Uterus (tissue), 2 donors: Measurements from ENCODE around the gene SEC31B.

Source experiments
- POLR2A ChIP-seq, 2 donors: fragments of 450-650 bp; IDR thresholded peaks; one replicate each; pipeline ENCODE4 v1.6.1; 2016; ENCODE audit warnings: antibody characterized with exemption in 2 of 2, mild to moderate bottlenecking in 1 of 2, moderate library complexity in 1 of 2
- TF ChIP-seq, protein P1 (sequence below), 4 experiments: fragments of 200-600 bp in 2 of 4; fragments of 450-650 bp in 2 of 4; sonication (generic) in 2 of 4; IDR thresholded peaks; one replicate each; pipeline ENCODE4 v1.5.1; 2016 to 2019; ENCODE audit warnings: antibody characterized with exemption in 4 of 4, mild to moderate bottlenecking in 2 of 4, moderate library complexity in 1 of 4

DNA sequence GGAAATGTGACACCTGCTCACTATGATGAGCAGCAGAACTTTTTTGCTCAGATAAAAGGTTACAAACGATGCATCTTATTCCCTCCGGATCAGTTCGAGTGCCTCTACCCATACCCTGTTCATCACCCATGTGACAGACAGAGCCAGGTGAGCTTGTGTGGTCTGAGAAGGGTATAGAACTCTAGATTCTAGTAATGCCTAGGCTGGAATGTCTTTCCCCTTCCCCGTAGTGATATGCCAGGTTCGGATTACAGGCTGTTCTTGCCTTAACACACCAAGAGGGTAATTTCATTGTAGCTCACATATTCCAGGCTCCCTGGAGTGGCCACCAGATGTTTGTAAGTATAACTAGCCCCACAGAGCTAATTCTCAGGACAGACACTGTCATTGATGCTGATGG is 25.3 kb upstream of the SEC31B start:
- no peak for TF ChIP-seq POLR2A (IDR thresholded peaks at IDR 0.05)
- TF ChIP-seq, protein P1, sequence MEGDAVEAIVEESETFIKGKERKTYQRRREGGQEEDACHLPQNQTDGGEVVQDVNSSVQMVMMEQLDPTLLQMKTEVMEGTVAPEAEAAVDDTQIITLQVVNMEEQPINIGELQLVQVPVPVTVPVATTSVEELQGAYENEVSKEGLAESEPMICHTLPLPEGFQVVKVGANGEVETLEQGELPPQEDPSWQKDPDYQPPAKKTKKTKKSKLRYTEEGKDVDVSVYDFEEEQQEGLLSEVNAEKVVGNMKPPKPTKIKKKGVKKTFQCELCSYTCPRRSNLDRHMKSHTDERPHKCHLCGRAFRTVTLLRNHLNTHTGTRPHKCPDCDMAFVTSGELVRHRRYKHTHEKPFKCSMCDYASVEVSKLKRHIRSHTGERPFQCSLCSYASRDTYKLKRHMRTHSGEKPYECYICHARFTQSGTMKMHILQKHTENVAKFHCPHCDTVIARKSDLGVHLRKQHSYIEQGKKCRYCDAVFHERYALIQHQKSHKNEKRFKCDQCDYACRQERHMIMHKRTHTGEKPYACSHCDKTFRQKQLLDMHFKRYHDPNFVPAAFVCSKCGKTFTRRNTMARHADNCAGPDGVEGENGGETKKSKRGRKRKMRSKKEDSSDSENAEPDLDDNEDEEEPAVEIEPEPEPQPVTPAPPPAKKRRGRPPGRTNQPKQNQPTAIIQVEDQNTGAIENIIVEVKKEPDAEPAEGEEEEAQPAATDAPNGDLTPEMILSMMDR (IDR thresholded peaks at IDR 0.05) = no peak
